ENCODE measurements around the gene KEAP1. TPM values are rescaled to one million over a fixed set of nuclear protein-coding genes. Genes with fewer than 3 reads are reported as not detected.
"Not testable (repeated sequence)": the region's sequence is repeated elsewhere in the genome, so short reads cannot be mapped to it uniquely, and the experiment has no call there.

The KEAP1 gene
- total RNA-seq, 1 donor: 77.1 TPM

DNA sequence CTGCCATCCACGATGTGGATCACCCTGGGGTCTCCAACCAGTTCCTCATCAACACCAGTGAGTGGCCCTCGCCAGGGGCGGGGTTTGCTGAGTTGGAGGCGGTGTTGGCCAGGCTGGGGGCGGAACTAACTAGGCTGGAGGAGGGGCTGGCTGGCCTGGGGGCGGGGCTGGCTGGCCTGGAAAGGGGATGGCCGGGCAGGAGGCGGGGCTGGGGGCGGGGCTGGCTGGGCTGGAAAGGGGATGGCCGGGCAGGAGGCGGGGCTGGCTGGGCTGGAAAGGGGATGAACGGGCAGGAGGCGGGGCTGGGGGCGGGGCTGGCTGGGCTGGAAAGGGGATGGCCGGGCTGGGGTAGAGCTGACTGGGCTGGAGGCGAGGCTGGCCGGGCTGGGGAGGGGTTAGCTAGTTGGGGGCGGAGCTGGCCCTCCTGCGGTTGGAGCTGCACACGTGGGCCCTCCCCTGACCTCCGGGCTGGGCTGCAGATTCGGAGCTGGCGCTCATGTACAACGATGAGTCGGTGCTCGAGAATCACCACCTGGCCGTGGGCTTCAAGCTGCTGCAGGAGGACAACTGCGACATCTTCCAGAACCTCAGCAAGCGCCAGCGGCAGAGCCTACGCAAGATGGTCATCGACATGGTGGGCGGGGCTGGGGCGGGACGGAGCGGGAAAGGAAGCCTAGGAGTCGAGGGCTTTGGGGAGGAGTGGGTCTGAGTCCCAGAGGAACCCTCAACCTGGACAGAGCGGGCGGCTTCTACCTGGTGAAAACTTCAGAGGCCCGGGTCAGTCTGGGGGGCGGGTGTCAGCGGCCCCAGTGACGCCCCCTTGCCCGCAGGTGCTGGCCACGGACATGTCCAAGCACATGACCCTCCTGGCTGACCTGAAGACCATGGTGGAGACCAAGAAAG is 41.9 kb downstream of the KEAP1 start:
- no peak for TF ChIP-seq CTCF (IDR thresholded peaks at IDR 0.05; ENCODE audit: extremely low read depth, low read depth, low read length)
- no peaks in the 10 kb centered on the region for H4K20me1 ChIP-seq (ENCODE audit: insufficient read depth, low read length)
- H3K79me2 ChIP-seq (ENCODE audit: insufficient read depth, low read length): no peaks in the 10 kb centered on the region
- peak overlapping the region; percentile 78 for H3K4me2 ChIP-seq (ENCODE audit: insufficient read depth, low read length)
- peak overlapping the region; percentile 78 for H2AFZ ChIP-seq (ENCODE audit: low read length)
- peak; percentile 99 for DNase-seq (ENCODE audit: insufficient read length, low spot score, missing footprints)
- H3K4me3 ChIP-seq (ENCODE audit: insufficient read depth, low read length): peak overlapping the region; percentile 64
- no peaks in the 10 kb centered on the region for H3K4me1 ChIP-seq (ENCODE audit: insufficient read depth, low read length)
- H3K27me3 ChIP-seq (ENCODE audit: insufficient read depth, low read length): no peaks in the 10 kb centered on the region
- no peak overlapping the region for H3K27ac ChIP-seq (ENCODE audit: low read depth, low read length)
- no peaks in the 10 kb centered on the region for H3K36me3 ChIP-seq (ENCODE audit: insufficient read depth, low read length)
- no peaks in the 10 kb centered on the region for H3K9me3 ChIP-seq (ENCODE audit: low read depth, low read length)

DNA sequence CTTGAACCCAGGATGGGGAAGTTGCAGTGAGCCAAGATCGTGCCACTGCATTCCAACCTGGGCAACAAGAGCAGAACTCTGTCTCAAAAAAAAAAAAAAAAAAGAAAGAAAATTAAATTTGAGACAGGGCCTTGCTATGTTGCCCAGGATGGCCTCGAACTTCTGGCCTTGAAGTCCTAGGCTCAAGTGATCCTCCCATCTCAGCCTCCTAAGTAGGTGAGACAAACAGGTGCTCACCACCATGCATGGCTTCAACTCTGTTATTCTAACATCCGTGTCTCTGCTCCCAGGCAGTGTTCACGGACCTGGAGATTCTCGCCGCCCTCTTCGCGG is 42.5 kb downstream of the KEAP1 start:
- Histone ChIP-seq H3K4me2 (ENCODE audit: insufficient read depth, low read length) (no peak overlapping the region), H3K9me3 (ENCODE audit: low read depth, low read length) (no peaks in the 10 kb centered on the region), H3K27me3 (ENCODE audit: insufficient read depth, low read length) (no peaks in the 10 kb centered on the region), H3K27ac (ENCODE audit: low read depth, low read length) (no peak overlapping the region), H3K79me2 (ENCODE audit: insufficient read depth, low read length) (no peaks in the 10 kb centered on the region), H3K4me1 (ENCODE audit: insufficient read depth, low read length) (no peaks in the 10 kb centered on the region), H4K20me1 (ENCODE audit: insufficient read depth, low read length) (no peaks in the 10 kb centered on the region), H2AFZ (ENCODE audit: low read length) (no peak overlapping the region), H3K4me3 (ENCODE audit: insufficient read depth, low read length) (no peak overlapping the region), H3K36me3 (ENCODE audit: insufficient read depth, low read length) (no peaks in the 10 kb centered on the region)
- DNase-seq (ENCODE audit: insufficient read length, low spot score, missing footprints): no peak
- TF ChIP-seq CTCF (IDR thresholded peaks at IDR 0.05; ENCODE audit: extremely low read depth, low read depth, low read length): no peak

DNA sequence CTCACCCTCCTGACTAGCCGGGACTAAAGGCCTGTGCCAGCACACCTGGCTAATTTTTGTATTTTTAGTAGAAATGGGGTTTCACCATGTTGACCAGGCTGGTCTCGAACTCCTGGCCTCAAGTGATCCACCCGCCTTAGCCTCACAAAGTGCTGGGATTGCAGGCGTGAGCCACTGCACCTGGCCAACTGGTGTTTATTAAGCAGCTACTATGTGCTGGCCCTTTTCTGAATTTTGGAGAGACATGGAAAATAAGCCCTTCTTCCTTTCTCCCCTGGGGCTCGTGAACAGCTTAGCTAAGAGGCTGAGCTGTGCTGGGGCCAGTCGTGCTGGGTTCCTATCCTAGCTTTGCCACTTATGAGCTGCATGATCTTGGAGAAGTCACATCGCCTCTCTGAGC is 44.4 kb downstream of the KEAP1 start:
- not testable (repeated sequence) for H3K27ac ChIP-seq (ENCODE audit: low read depth, low read length); H3K4me1 ChIP-seq (ENCODE audit: insufficient read depth, low read length); H3K4me3 ChIP-seq (ENCODE audit: insufficient read depth, low read length); H3K79me2 ChIP-seq (ENCODE audit: insufficient read depth, low read length); H3K36me3 ChIP-seq (ENCODE audit: insufficient read depth, low read length); H3K4me2 ChIP-seq (ENCODE audit: insufficient read depth, low read length); H2AFZ ChIP-seq (ENCODE audit: low read length); H3K9me3 ChIP-seq (ENCODE audit: low read depth, low read length); H3K27me3 ChIP-seq (ENCODE audit: insufficient read depth, low read length); H4K20me1 ChIP-seq (ENCODE audit: insufficient read depth, low read length)
- peak; percentile 77 for DNase-seq (ENCODE audit: insufficient read length, low spot score, missing footprints)

GRCh38 chr19:10454267-10454666 is 48.9 kb downstream of the KEAP1 start:
- DNase-seq (ENCODE audit: insufficient read length, low spot score, missing footprints): peak; percentile 89
- Histone ChIP-seq H3K79me2 (ENCODE audit: insufficient read depth, low read length) (no peaks in the 10 kb centered on the region), H3K27me3 (ENCODE audit: insufficient read depth, low read length) (no peaks in the 10 kb centered on the region), H3K4me2 (ENCODE audit: insufficient read depth, low read length) (no peak overlapping the region), H3K27ac (ENCODE audit: low read depth, low read length) (no peak overlapping the region), H4K20me1 (ENCODE audit: insufficient read depth, low read length) (peaks cover 4% of the 10 kb centered on the region), H3K9me3 (ENCODE audit: low read depth, low read length) (no peaks in the 10 kb centered on the region), H3K4me3 (ENCODE audit: insufficient read depth, low read length) (no peak overlapping the region), H3K36me3 (ENCODE audit: insufficient read depth, low read length) (peaks cover 4% of the 10 kb centered on the region), H2AFZ (ENCODE audit: low read length) (no peak overlapping the region), H3K4me1 (ENCODE audit: insufficient read depth, low read length) (no peaks in the 10 kb centered on the region)
- TF ChIP-seq CTCF (IDR thresholded peaks at IDR 0.05; ENCODE audit: extremely low read depth, low read depth, low read length): no peak

Data from osteoblast (primary cell).